Body of pancreas (tissue), 2 donors: Measurements from ENCODE around the gene MYRFL. TPM values are rescaled to one million over a fixed set of nuclear protein-coding genes. Genes with fewer than 3 reads are reported as not detected.

Experiments
- total RNA-seq, 2 donors: library from RNA; depleted of rRNA; stranded (reverse); fragments of >200 nt; gene quantifications; one replicate each; pipeline ENCODE4 v1.1.0, GENCODE V29; 2016

MYRFL gene
- total RNA-seq, 2 donors from 2014 or later, result under 0.01 to 0.52 TPM

Other genes with a start within 250 kb of the MYRFL start
- 10 to 100 TPM; 68.2 to 71.1 TPM for gene CCT2, start 239.8 kb upstream of the MYRFL start, total RNA-seq
- gene LRRC10, start 214.3 kb upstream of the MYRFL start, total RNA-seq, result not detected
- gene BEST3, start 125.9 kb upstream of the MYRFL start, total RNA-seq, result 1 to 10 TPM in 1 of 2 donors, not detected in 1; 1.3 TPM
- 10 to 100 TPM; 61.0 to 62.3 TPM for gene RAB3IP, start 86.4 kb upstream of the MYRFL start, total RNA-seq